ENCODE measurements around the gene POLK. TPM values are rescaled to one million over a fixed set of nuclear protein-coding genes. Genes with fewer than 3 reads are reported as not detected.

POLK gene
- total and polyA plus RNA-seq, 8 donors = 3.7 to 145 (median 21.2) TPM

GRCh38 chr5:75534734-75535133, 23.0 kb downstream of the POLK start:
- H3K4me1 ChIP-seq = peaks cover 0 to 21% (median 17%) of the 10 kb centered on the region in 4 donors
- H3K27ac ChIP-seq = no peak overlapping the region
- peaks cover 0 to 14% (median 6%) of the 10 kb centered on the region in 4 donors for H3K9me3 ChIP-seq
- intact Hi-C loops (cut with DNase I; ENCODE audit: low total_unique reads) = no loop called here
- H3K36me3 ChIP-seq = peaks cover 0 to 8% (median 3%) of the 10 kb centered on the region in 4 donors
- no peak for DNase-seq
- no peak overlapping the region for H3K4me3 ChIP-seq
- H3K27me3 ChIP-seq = no peaks in the 10 kb centered on the region
- TF ChIP-seq POLR2A (IDR thresholded peaks at IDR 0.05) (no peak), CTCF (IDR thresholded peaks at IDR 0.05) (no peak), POLR2AphosphoS5 (IDR thresholded peaks at IDR 0.05) (no peak), EP300 (IDR thresholded peaks at IDR 0.05) (no peak)
- WGBS, 5 donors = 94 to 98% (median 97%) methylated on average over 2 of the region's 2 CpGs

- Histone ChIP-seq H3K4me3 (no peak overlapping the region), H3K36me3 (peaks cover 0 to 8% (median 3%) of the 10 kb centered on the region in 4 donors), H3K27me3 (no peaks in the 10 kb centered on the region), H3K27ac (no peak overlapping the region), H3K4me1 (peaks cover 0 to 24% (median 17%) of the 10 kb centered on the region in 4 donors), H3K9me3 (peaks cover 0 to 14% (median 6%) of the 10 kb centered on the region in 4 donors)
- 84 to 94% (median 86%) methylated on average over 3 of the region's 3 CpGs for WGBS, 5 donors
- intact Hi-C loops (cut with DNase I; ENCODE audit: low total_unique reads) = no loop called here
- no peak for DNase-seq
- no peak for TF ChIP-seq POLR2A (IDR thresholded peaks at IDR 0.05)
- no peak for TF ChIP-seq CTCF (IDR thresholded peaks at IDR 0.05)
- no peak for TF ChIP-seq POLR2AphosphoS5 (IDR thresholded peaks at IDR 0.05)
- TF ChIP-seq EP300 (IDR thresholded peaks at IDR 0.05) = no peak
Observed at GRCh38 chr5:75536147-75536546, 24.5 kb downstream of the POLK start.

- TF ChIP-seq EP300 (IDR thresholded peaks at IDR 0.05) (no peak), CTCF (IDR thresholded peaks at IDR 0.05) (no peak), POLR2AphosphoS5 (IDR thresholded peaks at IDR 0.05) (no peak), POLR2A (IDR thresholded peaks at IDR 0.05) (no peak)
- Histone ChIP-seq H3K27me3 (no peaks in the 10 kb centered on the region), H3K4me1 (peaks cover 0 to 24% (median 17%) of the 10 kb centered on the region in 4 donors), H3K4me3 (no peak overlapping the region), H3K27ac (no peak overlapping the region), H3K36me3 (peaks cover 0 to 8% (median 3%) of the 10 kb centered on the region in 4 donors), H3K9me3 (peaks cover 0 to 14% (median 6%) of the 10 kb centered on the region in 4 donors)
- WGBS, 5 donors = 89 to 100% (median 94%) methylated on average over 4 to 6 of the region's 6 CpGs
- intact Hi-C loops (cut with DNase I; ENCODE audit: low total_unique reads) = no loop called here
- no peak for DNase-seq
Observed at GRCh38 chr5:75536694-75537360, 25.1 kb downstream of the POLK start.

GRCh38 chr5:75538211-75538610, 26.5 kb downstream of the POLK start:
- Histone ChIP-seq H3K9me3 (peaks cover 0 to 14% (median 6%) of the 10 kb centered on the region in 4 donors), H3K4me3 (no peak overlapping the region), H3K27me3 (no peaks in the 10 kb centered on the region), H3K4me1 (peaks cover 0 to 24% (median 17%) of the 10 kb centered on the region in 4 donors), H3K27ac (no peak overlapping the region), H3K36me3 (peaks cover 0 to 8% (median 3%) of the 10 kb centered on the region in 4 donors)
- intact Hi-C loops (cut with DNase I; ENCODE audit: low total_unique reads) = no loop called here
- TF ChIP-seq POLR2A (IDR thresholded peaks at IDR 0.05) (no peak), POLR2AphosphoS5 (IDR thresholded peaks at IDR 0.05) (no peak), EP300 (IDR thresholded peaks at IDR 0.05) (no peak), CTCF (IDR thresholded peaks at IDR 0.05) (no peak)
- 53 to 73% (median 63%) methylated on average over 1 of the region's 1 CpG for WGBS, 5 donors
- no peak for DNase-seq
